Retinal pigment epithelial cell (primary cell): Measurements from ENCODE around the gene MAPKAP1.

Experiments used
- DNase-seq: peaks from one replicate; pipeline ENCODE4 v3.0.0-alpha.2; 2010; ENCODE audit warnings: low read depth
- H3K4me3 ChIP-seq: 2 replicates; pipeline ENCODE4 v1.5.1; 2011; ENCODE audit warnings: mild to moderate bottlenecking, low read length, control low read depth, moderate library complexity
- CTCF ChIP-seq: conservative IDR thresholded peaks from 2 replicates; pipeline ENCODE4 v1.5.1; 2011; ENCODE audit warnings: low read depth, low read length, control low read depth, inconsistent platforms

Gene MAPKAP1

GRCh38 chr9:125687163-125687863 lies 19.7 kb downstream of the MAPKAP1 start:
- DNase-seq: no peak
- no peak overlapping the region for H3K4me3 ChIP-seq
- TF ChIP-seq CTCF: no peak

GRCh38 chr9:125685167-125685566 lies 21.8 kb downstream of the MAPKAP1 start:
- H3K4me3 ChIP-seq: no peak overlapping the region
- DNase-seq: no peak
- TF ChIP-seq CTCF: no peak

GRCh38 chr9:125683486-125683885 lies 23.5 kb downstream of the MAPKAP1 start:
- no peak for TF ChIP-seq CTCF
- H3K4me3 ChIP-seq: no peak overlapping the region
- DNase-seq: peak; percentile 51

GRCh38 chr9:125682340-125682739 lies 24.7 kb downstream of the MAPKAP1 start:
- no peak for TF ChIP-seq CTCF
- no peak for DNase-seq
- no peak overlapping the region for H3K4me3 ChIP-seq

GRCh38 chr9:125681657-125682056 lies 25.4 kb downstream of the MAPKAP1 start:
- no peak for TF ChIP-seq CTCF
- H3K4me3 ChIP-seq: no peak overlapping the region
- no peak for DNase-seq

- H3K4me3 ChIP-seq: no peak overlapping the region
- DNase-seq: no peak
- no peak for TF ChIP-seq CTCF
These were observed 25.9 kb downstream of the MAPKAP1 start for GRCh38 chr9:125681086-125681622.

- DNase-seq: no peak
- no peak for TF ChIP-seq CTCF
- no peak overlapping the region for H3K4me3 ChIP-seq
These were observed 26.6 kb downstream of the MAPKAP1 start for GRCh38 chr9:125680445-125680844.
